Activated CD8-positive, alpha-beta memory T cell treated with anti-CD3 and anti-CD28 coated beads, Interleukin-2, amount 50 U/mL, for 24 hours (primary cell): ENCODE data around the gene DLGAP5.

ENCODE experiments used
- DNase-seq: peaks from one replicate; pipeline ENCODE4 v3.0.0-alpha.2; 2020; ENCODE audit errors: extremely low read depth

Gene DLGAP5

GRCh38 chr14:55188686-55189295, 2.6 kb downstream of the DLGAP5 start:
- no peak for DNase-seq

- no peak for DNase-seq
These were observed 11.0 kb downstream of the DLGAP5 start for GRCh38 chr14:55180434-55180833.

GRCh38 chr14:55180006-55180405, 11.4 kb downstream of the DLGAP5 start:
- no peak for DNase-seq

- DNase-seq = no peak
These were observed 20.9 kb downstream of the DLGAP5 start for GRCh38 chr14:55170526-55170925.

GRCh38 chr14:55160989-55161388, 30.4 kb downstream of the DLGAP5 start:
- DNase-seq = no peak

GRCh38 chr14:55158412-55158811, 33.0 kb downstream of the DLGAP5 start:
- no peak for DNase-seq

- DNase-seq = no peak
These were observed 34.3 kb downstream of the DLGAP5 start for GRCh38 chr14:55157080-55157479.

- no peak for DNase-seq
These were observed 37.4 kb downstream of the DLGAP5 start for GRCh38 chr14:55153951-55154350.

GRCh38 chr14:55152052-55152753, 39.2 kb downstream of the DLGAP5 start:
- no peak for DNase-seq

GRCh38 chr14:55151601-55152000, 39.8 kb downstream of the DLGAP5 start:
- DNase-seq = no peak

GRCh38 chr14:55146425-55146824, 45.0 kb downstream of the DLGAP5 start:
- DNase-seq = no peak

- no peak for DNase-seq
These were observed 48.9 kb downstream of the DLGAP5 start for GRCh38 chr14:55142466-55142865.

GRCh38 chr14:55141825-55142224, 49.6 kb downstream of the DLGAP5 start:
- DNase-seq = no peak

GRCh38 chr14:55139696-55140509, 51.5 kb downstream of the DLGAP5 start:
- no peak for DNase-seq

GRCh38 chr14:55139141-55139540, 52.2 kb downstream of the DLGAP5 start:
- no peak for DNase-seq

GRCh38 chr14:55138091-55138490, 53.3 kb downstream of the DLGAP5 start:
- no peak for DNase-seq

- no peak for DNase-seq
These were observed 54.2 kb downstream of the DLGAP5 start for GRCh38 chr14:55136885-55137786.

- no peak for DNase-seq
These were observed 55.1 kb downstream of the DLGAP5 start for GRCh38 chr14:55136241-55136640.

- no peak for DNase-seq
These were observed 58.0 kb downstream of the DLGAP5 start for GRCh38 chr14:55133416-55133815.

- no peak for DNase-seq
These were observed 59.8 kb downstream of the DLGAP5 start for GRCh38 chr14:55131370-55132137.

GRCh38 chr14:55130196-55130550, 61.2 kb downstream of the DLGAP5 start:
- no peak for DNase-seq
